K562 (cell line): Measurements from ENCODE around the gene RNU6-9. TPM values are rescaled to one million over a fixed set of nuclear protein-coding genes. Genes with fewer than 3 reads are reported as not detected.

ENCODE experiments used
- ATAC-seq: fragments of 200-7000 bp; cut with Tn5 transposase; 3 replicates; pipeline ENCODE4 v1.9.1; 2020; ENCODE audit warnings: moderate library complexity
- BruUV-seq: library from RNA; stranded (reverse); fragments of 400-500 nt; replicated peaks from 2 replicates; lab custom pipeline; 2021; lab: Mats Ljungman, UMichigan
- CTCF ChIA-PET: fragments of 300-600 bp; formaldehyde crosslinking; extraction: SDS; loops from one replicate; lab custom pipeline; 2021; ENCODE audit warnings: low intra/inter-chr PET ratio; lab: Yijun Ruan, JAX
- POLR2A ChIA-PET: fragments of 300-600, 350-650 bp; sonication (Branson Sonifier 250); formaldehyde crosslinking; extraction: SDS; loops from one replicate; lab custom pipeline; 2021; ENCODE audit warnings: antibody characterized with exemption, inconsistent platforms; lab: Yijun Ruan, JAX
- DNase-seq, 4 experiments: peaks; one replicate each; pipeline versions ENCODE4 v3.0.0 to v3.0.0-alpha.2; 2011 to 2018; ENCODE audit warnings: low spot score in 3 of 4, mixed read lengths in 3 of 4; ENCODE audit errors: extremely low read depth in 1 of 4
- FAIRE-seq: peaks from 2 replicates; lab custom pipeline; 2011; peaks lifted over from hg19 to GRCh38; lab: Jason Lieb, UNC
- H2AFZ ChIP-seq: 2 replicates; pipeline ENCODE4 v1.6.0; 2011; ENCODE audit warnings: low read depth, low read length, control low read depth, inconsistent platforms
- H3K27ac ChIP-seq: fragments of 200-600 bp; 3 replicates; pipeline ENCODE4 v1.8.0; 2011; ENCODE audit warnings: low read depth, mild to moderate bottlenecking, control low read depth, inconsistent platforms, low read length, moderate library complexity, mixed read lengths; ENCODE audit errors: extremely low read depth
- H3K27me3 ChIP-seq, 2 experiments: fragments of 300-600 bp in 1 of 2; 2 replicates in 1 of 2; 3 replicates in 1 of 2; pipeline versions ENCODE4 v1.6.0 to v1.8.0; 2011; ENCODE audit warnings: inconsistent platforms in 2 of 2, low read length in 2 of 2, mild to moderate bottlenecking in 1 of 2, mixed read lengths in 1 of 2, moderate library complexity in 1 of 2; ENCODE audit not compliant: control insufficient read depth in 2 of 2, insufficient read depth in 2 of 2
- H3K36me3 ChIP-seq: fragments of 300-600 bp; 3 replicates; pipeline ENCODE4 v1.8.0; 2011; ENCODE audit warnings: mild to moderate bottlenecking, low read length, inconsistent platforms; ENCODE audit not compliant: control insufficient read depth, insufficient read depth
- H3K4me1 ChIP-seq, 2 experiments: fragments of 200-600 bp in 1 of 2; replicated peaks in 1 of 2; 2 replicates in 1 of 2; 3 replicates in 1 of 2; pipeline versions ENCODE4 v1.5.1 to v1.8.0; 2011; ENCODE audit warnings: inconsistent platforms in 2 of 2, low read length in 2 of 2, mild to moderate bottlenecking in 1 of 2, mixed read lengths in 1 of 2, moderate library complexity in 1 of 2; ENCODE audit not compliant: control insufficient read depth in 2 of 2, insufficient read depth in 2 of 2
- H3K4me2 ChIP-seq: 2 replicates; pipeline ENCODE4 v1.6.1; 2011; ENCODE audit warnings: low read length, control low read depth, inconsistent platforms, mixed read lengths; ENCODE audit not compliant: insufficient read depth
- H3K4me3 ChIP-seq: fragments of 200-600 bp; sonication (generic), shearing (Covaris generic); 2 replicates; pipeline ENCODE4 v1.5.1; 2016; ENCODE audit warnings: control low read depth, inconsistent platforms
- H3K79me2 ChIP-seq: fragments of 200-600 bp; 3 replicates; pipeline ENCODE4 v1.8.0; 2011; ENCODE audit warnings: low read length, inconsistent platforms; ENCODE audit not compliant: control insufficient read depth, insufficient read depth
- H3K9ac ChIP-seq, 2 experiments: 2 replicates each; pipeline versions ENCODE4 v1.6.0 to v1.6.1; 2011; ENCODE audit warnings: low read depth in 2 of 2, low read length in 2 of 2, control low read depth in 1 of 2, inconsistent platforms in 1 of 2, mild to moderate bottlenecking in 1 of 2, mixed read lengths in 1 of 2; ENCODE audit not compliant: insufficient read depth in 1 of 2
- H3K9me1 ChIP-seq: one replicate; pipeline ENCODE4 v1.6.0; 2011; ENCODE audit warnings: inconsistent platforms, mild to moderate bottlenecking, low read length, moderate library complexity; ENCODE audit not compliant: control insufficient read depth, insufficient read depth
- H3K9me3 ChIP-seq: replicated peaks from 2 replicates; pipeline ENCODE4 v1.5.1; 2011; ENCODE audit warnings: low read depth, low read length, inconsistent platforms; ENCODE audit not compliant: control insufficient read depth, insufficient read depth
- H4K20me1 ChIP-seq: replicated peaks from 2 replicates; pipeline ENCODE4 v1.6.1; 2011; ENCODE audit warnings: low read length, inconsistent platforms, mixed read lengths; ENCODE audit not compliant: control insufficient read depth, insufficient read depth
- ATF1 ChIP-seq, 2 experiments: fragments of 450-650 bp in 1 of 2; IDR thresholded peaks; 2 replicates each; pipeline ENCODE4 v1.6.1; 2016; ENCODE audit warnings: missing compliant biosample characterization in 1 of 2, missing genetic modification characterization in 1 of 2
- BCOR ChIP-seq: fragments of 450-650 bp; IDR thresholded peaks from 2 replicates; pipeline ENCODE4 v1.6.1; 2016
- CHD2 ChIP-seq: IDR thresholded peaks from 2 replicates; pipeline ENCODE4 v1.6.1; 2011; ENCODE audit warnings: low read depth, low read length
- KAT2B ChIP-seq: IDR thresholded peaks from one replicate; pipeline ENCODE4 v1.6.1; 2012; ENCODE audit warnings: low read depth, mild to moderate bottlenecking, control low read depth, inconsistent platforms, low read length, moderate library complexity
- MECOM ChIP-seq: fragments of 250-450 bp; sonication (Bioruptor Pico); IDR thresholded peaks from 2 replicates; pipeline ENCODE4 v1.8.0; 2022; ENCODE audit warnings: inconsistent platforms
- RB1 ChIP-seq: fragments of 450-650 bp; IDR thresholded peaks from 2 replicates; pipeline ENCODE4 v1.6.1; 2017; ENCODE audit warnings: low read depth, mild to moderate bottlenecking
- RBBP5 ChIP-seq: fragments of 200-600 bp; sonication (generic); IDR thresholded peaks from 2 replicates; pipeline ENCODE4 v1.6.1; 2012; ENCODE audit warnings: borderline replicate concordance, mild to moderate bottlenecking, low read length, control low read depth, inconsistent platforms; ENCODE audit not compliant: insufficient read depth, poor library complexity, severe bottlenecking
- SMAD2 ChIP-seq: fragments of 150-350 bp; IDR thresholded peaks from 2 replicates; pipeline ENCODE4 v1.6.1; 2014; ENCODE audit warnings: low read depth, mild to moderate bottlenecking, low read length
- YBX1 ChIP-seq: fragments of 450-650 bp; IDR thresholded peaks from 2 replicates; pipeline ENCODE4 v1.7.1; 2016; ENCODE audit warnings: mild to moderate bottlenecking
- ZNF277 ChIP-seq: fragments of 250-450 bp; sonication (Bioruptor Pico); IDR thresholded peaks from 2 replicates; pipeline ENCODE4 v1.8.0; 2022; ENCODE audit warnings: inconsistent platforms, mild to moderate bottlenecking, moderate library complexity, borderline replicate concordance
- WGBS: fragments of 100-300 bp; shearing (Covaris generic); methylation state at CpG from one replicate; pipeline ENCODE4 v1.1.6; 2016; ENCODE audit warnings: low coverage, mixed read lengths; ENCODE audit not compliant: insufficient coverage; ENCODE audit errors: missing lambda C conversion rate; 5-methylcytosine and 5-hydroxymethylcytosine counted together
- in situ Hi-C: fragments of 300-500 bp; cut with MboI; formaldehyde crosslinking; loops from 4 replicates; pipeline ENCODE4 v1.15.0; 2018; ENCODE audit warnings: inconsistent platforms, mixed read lengths
- intact Hi-C: fragments of 100-400 bp; cut with micrococcal nuclease; formaldehyde crosslinking; loops from 2 replicates; pipeline ENCODE4 v1.14.2; 2022
- polyA plus RNA-seq, 8 experiments: library from polyadenylated mRNA; depleted of rRNA in 4 of 8; stranded (reverse) in 5 of 8; unstranded in 3 of 8; fragments of >200 nt; fragmentation: Nextera tagmentation in 2 of 8; fragmentation: Illumina TruSeq in 1 of 8; extraction: Ambion mirVana in 2 of 8; extraction: Trizol in 1 of 8; gene quantifications; 2 replicates each; pipeline versions ENCODE4 v1.2.1 to v1.2.3, GENCODE V29; 2011 to 2014; ENCODE audit warnings: inconsistent platforms in 1 of 8, missing spikeins in 1 of 8
- total RNA-seq, 7 experiments: library from RNA; depleted of rRNA in 6 of 7; stranded (reverse); fragments of >200 nt in 6 of 7; fragmentation: Illumina TruSeq in 2 of 7; extraction: Trizol in 2 of 7; gene quantifications; 2 replicates each; pipeline versions ENCODE4 v1.2.1 to v1.2.3, GENCODE V29; 2011 to 2021; ENCODE audit warnings: low replicate concordance in 1 of 7
- TF ChIP-seq, protein P1 (sequence below): fragments of 250-450 bp; sonication (Bioruptor Pico); IDR thresholded peaks from 2 replicates; pipeline ENCODE4 v1.8.0; 2021; ENCODE audit warnings: moderate library complexity, mild to moderate bottlenecking, inconsistent platforms
- TF ChIP-seq, protein P2 (sequence below): fragments of 450-650 bp; IDR thresholded peaks from 2 replicates; pipeline ENCODE4 v1.6.1; 2016; ENCODE audit warnings: mild to moderate bottlenecking

RNU6-9 gene
- total and polyA plus RNA-seq, 9 of the 15 experiments (the other 6 are each of a cell fraction or from before 2014, with no cell fraction given), result not detected

DNA sequence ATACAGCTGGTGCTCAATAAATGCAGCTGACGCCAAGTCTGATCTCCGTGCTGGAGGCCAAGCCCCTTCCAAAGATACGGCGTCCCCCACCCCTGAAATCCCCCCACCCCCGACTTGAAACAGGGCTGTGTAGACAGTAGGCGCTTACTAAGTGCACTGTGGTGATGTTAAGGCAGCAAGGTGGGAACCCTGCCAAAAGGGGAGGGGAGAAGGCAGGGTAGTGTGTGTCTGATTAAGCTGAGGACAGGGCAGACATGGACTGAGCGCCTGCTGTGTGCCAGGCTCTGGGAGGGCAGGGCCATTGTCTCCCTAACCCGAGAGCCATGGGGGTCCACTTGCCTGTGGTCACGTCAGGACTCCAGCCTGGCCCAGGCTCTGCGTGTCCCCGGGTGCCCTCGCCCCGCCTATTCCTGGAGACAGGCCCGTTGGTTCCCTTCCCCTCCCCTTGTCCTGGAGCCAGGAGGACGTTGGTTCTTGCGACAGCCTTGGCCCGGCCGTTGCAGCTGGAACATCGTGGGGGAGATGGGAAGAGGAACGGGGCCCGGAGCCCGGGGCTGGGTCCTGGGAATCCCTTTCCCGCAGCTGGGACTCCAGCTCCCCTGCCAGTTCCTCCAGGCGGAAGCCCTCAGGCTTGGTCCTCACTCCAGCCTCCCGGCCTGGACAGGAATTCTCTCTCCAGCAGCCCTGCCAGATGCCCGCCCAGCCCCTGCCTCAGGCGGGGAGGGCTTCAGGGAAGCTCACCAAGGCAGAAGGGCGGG is 42.9 kb upstream of the RNU6-9 start (continued):
- no peak for TF ChIP-seq RBBP5
- no peak for TF ChIP-seq RB1
- no peak for TF ChIP-seq SMAD2
- no peak for TF ChIP-seq ATF1 (CRISPR knock-in tag; IDR thresholded peaks at IDR 0.05)
- TF ChIP-seq ATF1 (tag; IDR thresholded peaks at IDR 0.05), result peak; percentile 43; the same call in 1 of the 2 replicates
- TF ChIP-seq, protein P1, sequence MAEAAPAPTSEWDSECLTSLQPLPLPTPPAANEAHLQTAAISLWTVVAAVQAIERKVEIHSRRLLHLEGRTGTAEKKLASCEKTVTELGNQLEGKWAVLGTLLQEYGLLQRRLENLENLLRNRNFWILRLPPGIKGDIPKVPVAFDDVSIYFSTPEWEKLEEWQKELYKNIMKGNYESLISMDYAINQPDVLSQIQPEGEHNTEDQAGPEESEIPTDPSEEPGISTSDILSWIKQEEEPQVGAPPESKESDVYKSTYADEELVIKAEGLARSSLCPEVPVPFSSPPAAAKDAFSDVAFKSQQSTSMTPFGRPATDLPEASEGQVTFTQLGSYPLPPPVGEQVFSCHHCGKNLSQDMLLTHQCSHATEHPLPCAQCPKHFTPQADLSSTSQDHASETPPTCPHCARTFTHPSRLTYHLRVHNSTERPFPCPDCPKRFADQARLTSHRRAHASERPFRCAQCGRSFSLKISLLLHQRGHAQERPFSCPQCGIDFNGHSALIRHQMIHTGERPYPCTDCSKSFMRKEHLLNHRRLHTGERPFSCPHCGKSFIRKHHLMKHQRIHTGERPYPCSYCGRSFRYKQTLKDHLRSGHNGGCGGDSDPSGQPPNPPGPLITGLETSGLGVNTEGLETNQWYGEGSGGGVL, result no peak
- no peak for TF ChIP-seq KAT2B

GRCh38 chr19:850979-851335 is 42.3 kb upstream of the RNU6-9 start:
- CTCF ChIA-PET, result no interaction called here
- WGBS, result 36% methylated on average over 11 of the region's 13 CpGs
- TF ChIP-seq MECOM (CRISPR knock-in tag) (no peak), BCOR (peak; percentile 57; the same call in 1 of the 2 replicates), YBX1 (no peak), CHD2 (no peak), ZNF277 (CRISPR knock-in tag) (no peak)
- TF ChIP-seq, protein P2, sequence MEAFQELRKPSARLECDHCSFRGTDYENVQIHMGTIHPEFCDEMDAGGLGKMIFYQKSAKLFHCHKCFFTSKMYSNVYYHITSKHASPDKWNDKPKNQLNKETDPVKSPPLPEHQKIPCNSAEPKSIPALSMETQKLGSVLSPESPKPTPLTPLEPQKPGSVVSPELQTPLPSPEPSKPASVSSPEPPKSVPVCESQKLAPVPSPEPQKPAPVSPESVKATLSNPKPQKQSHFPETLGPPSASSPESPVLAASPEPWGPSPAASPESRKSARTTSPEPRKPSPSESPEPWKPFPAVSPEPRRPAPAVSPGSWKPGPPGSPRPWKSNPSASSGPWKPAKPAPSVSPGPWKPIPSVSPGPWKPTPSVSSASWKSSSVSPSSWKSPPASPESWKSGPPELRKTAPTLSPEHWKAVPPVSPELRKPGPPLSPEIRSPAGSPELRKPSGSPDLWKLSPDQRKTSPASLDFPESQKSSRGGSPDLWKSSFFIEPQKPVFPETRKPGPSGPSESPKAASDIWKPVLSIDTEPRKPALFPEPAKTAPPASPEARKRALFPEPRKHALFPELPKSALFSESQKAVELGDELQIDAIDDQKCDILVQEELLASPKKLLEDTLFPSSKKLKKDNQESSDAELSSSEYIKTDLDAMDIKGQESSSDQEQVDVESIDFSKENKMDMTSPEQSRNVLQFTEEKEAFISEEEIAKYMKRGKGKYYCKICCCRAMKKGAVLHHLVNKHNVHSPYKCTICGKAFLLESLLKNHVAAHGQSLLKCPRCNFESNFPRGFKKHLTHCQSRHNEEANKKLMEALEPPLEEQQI, result no peak

More at GRCh38 chr19:850979-851335, 42.3 kb upstream of the RNU6-9 start:
- POLR2A ChIA-PET, result no interaction called here
- FAIRE-seq, result no peak
- intact Hi-C loops, result no loop called here
- no peaks in the 10 kb centered on the region for H3K9me3 ChIP-seq
- no peaks in the 10 kb centered on the region for H3K27me3 ChIP-seq
- H4K20me1 ChIP-seq, result no peaks in the 10 kb centered on the region
- peaks cover 5 to 54% of the 10 kb centered on the region in 2 experiments; a peak in 3 of 5 replicates for H3K4me1 ChIP-seq
- in situ Hi-C loops, result no loop called here
- ATAC-seq, result no peak; the same call in 2 of the 3 replicates
- H3K36me3 ChIP-seq, result no peaks in the 10 kb centered on the region
- no peaks in the 10 kb centered on the region for H3K9me1 ChIP-seq
- no peaks in the 10 kb centered on the region for H3K79me2 ChIP-seq
- H2AFZ ChIP-seq, result peak overlapping the region; percentile 67
- H3K9ac ChIP-seq, result peak overlapping the region in 1 of 2 experiments; percentile 73; a peak in 1 of 4 replicates
- no peak for DNase-seq
- BruUV-seq, result no TSS peak
- no peak overlapping the region for H3K4me3 ChIP-seq
- no peak overlapping the region for H3K4me2 ChIP-seq
- peak overlapping the region; percentile 5; the same call in 1 of the 3 replicates for H3K27ac ChIP-seq
